ENCODE results near the gene ZNF33B.
A peak's percentile ranks its signal among the peaks of the same experiment; 100 is the strongest.

The ZNF33B gene

DNA sequence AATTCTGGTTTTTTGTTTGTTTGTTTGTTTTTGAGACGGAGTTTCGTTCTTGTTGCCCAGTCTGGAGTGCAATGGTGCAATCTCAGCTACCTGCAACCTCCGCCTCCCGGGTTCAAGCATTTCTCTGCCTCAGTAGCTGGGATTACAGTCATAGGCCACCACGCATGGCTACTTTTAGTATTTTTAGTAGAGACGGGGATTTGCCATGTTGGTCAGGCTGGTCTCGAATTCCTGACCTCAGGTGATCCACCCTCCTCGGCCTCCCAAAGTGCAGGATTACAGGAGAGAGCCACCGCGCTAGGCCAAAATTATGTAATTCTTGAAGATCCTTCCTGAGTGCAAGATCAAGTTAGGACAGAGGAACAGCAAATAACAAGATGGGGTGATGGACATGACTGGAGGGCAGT lies 719 bp downstream of the ZNF33B start:
- no peak for DNase-seq
- Histone ChIP-seq H3K27me3 (replicated peaks; ENCODE audit: insufficient read depth, low read length) (no peaks in the 10 kb centered on the region), H3K9me2 (replicated peaks; ENCODE audit: insufficient read depth, low read length) (no peaks in the 10 kb centered on the region), H3K4me3 (ENCODE audit: low read length) (peak overlapping the region; percentile 88), H3K9ac (ENCODE audit: low read length) (peak overlapping the region; percentile 89), H3K4me2 (ENCODE audit: low read depth, low read length) (peak overlapping the region; percentile 81), H3K9me3 (replicated peaks; ENCODE audit: insufficient read depth, low read length) (no peaks in the 10 kb centered on the region), H3K79me2 (ENCODE audit: low read length) (peaks cover 38% of the 10 kb centered on the region), H2AFZ (ENCODE audit: low read length) (peak overlapping the region; percentile 80), H4K20me1 (ENCODE audit: insufficient read depth, low read length) (no peaks in the 10 kb centered on the region), H3K27ac (ENCODE audit: low read length) (peak overlapping the region; percentile 94; the same call in 1 of the 2 replicates), H3K4me1 (ENCODE audit: low read length) (peaks cover 12% of the 10 kb centered on the region), H3K36me3 (replicated peaks; ENCODE audit: insufficient read depth, low read length) (no peaks in the 10 kb centered on the region), H3F3A (ENCODE audit: insufficient read depth, low read length) (peaks cover 4% of the 10 kb centered on the region; the same call in 1 of the 2 replicates)
- TF ChIP-seq, protein P1, sequence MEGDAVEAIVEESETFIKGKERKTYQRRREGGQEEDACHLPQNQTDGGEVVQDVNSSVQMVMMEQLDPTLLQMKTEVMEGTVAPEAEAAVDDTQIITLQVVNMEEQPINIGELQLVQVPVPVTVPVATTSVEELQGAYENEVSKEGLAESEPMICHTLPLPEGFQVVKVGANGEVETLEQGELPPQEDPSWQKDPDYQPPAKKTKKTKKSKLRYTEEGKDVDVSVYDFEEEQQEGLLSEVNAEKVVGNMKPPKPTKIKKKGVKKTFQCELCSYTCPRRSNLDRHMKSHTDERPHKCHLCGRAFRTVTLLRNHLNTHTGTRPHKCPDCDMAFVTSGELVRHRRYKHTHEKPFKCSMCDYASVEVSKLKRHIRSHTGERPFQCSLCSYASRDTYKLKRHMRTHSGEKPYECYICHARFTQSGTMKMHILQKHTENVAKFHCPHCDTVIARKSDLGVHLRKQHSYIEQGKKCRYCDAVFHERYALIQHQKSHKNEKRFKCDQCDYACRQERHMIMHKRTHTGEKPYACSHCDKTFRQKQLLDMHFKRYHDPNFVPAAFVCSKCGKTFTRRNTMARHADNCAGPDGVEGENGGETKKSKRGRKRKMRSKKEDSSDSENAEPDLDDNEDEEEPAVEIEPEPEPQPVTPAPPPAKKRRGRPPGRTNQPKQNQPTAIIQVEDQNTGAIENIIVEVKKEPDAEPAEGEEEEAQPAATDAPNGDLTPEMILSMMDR (IDR thresholded peaks at IDR 0.05; ENCODE audit: low read length): no peak
- TF ChIP-seq EZH2phosphoT487 (IDR thresholded peaks at IDR 0.05; ENCODE audit: low read length) (no peak), EZH2 (optimal IDR thresholded peaks at IDR 0.05; ENCODE audit: low read depth, low read length) (no peak)

DNA sequence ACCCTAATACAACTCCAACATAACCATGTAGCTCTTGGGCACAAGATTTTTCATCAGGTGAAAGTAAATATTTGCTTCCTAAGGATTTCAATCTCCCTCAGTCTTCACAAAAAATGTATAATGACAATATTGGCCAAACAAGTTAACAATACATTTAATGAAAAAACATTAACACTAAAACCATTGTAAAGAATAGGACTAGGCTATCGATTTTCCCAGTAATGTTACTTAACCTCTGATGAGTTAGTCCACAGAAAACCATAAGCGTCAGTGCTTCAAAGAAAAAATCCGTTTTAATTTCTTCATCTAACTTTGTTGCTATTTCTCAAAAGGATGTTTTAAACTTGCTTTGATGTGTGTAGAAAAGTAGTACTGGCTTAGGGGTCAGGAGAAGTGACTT lies 1.2 kb downstream of the ZNF33B start:
- Histone ChIP-seq H3K4me1 (ENCODE audit: low read length) (peaks cover 12% of the 10 kb centered on the region), H3F3A (ENCODE audit: insufficient read depth, low read length) (peaks cover 4% of the 10 kb centered on the region; the same call in 1 of the 2 replicates), H3K36me3 (replicated peaks; ENCODE audit: insufficient read depth, low read length) (no peaks in the 10 kb centered on the region), H3K4me3 (ENCODE audit: low read length) (peak overlapping the region; percentile 88), H4K20me1 (ENCODE audit: insufficient read depth, low read length) (no peaks in the 10 kb centered on the region), H3K9me2 (replicated peaks; ENCODE audit: insufficient read depth, low read length) (no peaks in the 10 kb centered on the region), H3K79me2 (ENCODE audit: low read length) (peaks cover 38% of the 10 kb centered on the region), H2AFZ (ENCODE audit: low read length) (peak overlapping the region; percentile 80; the same call in 1 of the 2 replicates), H3K9ac (ENCODE audit: low read length) (no peak overlapping the region), H3K27me3 (replicated peaks; ENCODE audit: insufficient read depth, low read length) (no peaks in the 10 kb centered on the region), H3K4me2 (ENCODE audit: low read depth, low read length) (peak overlapping the region; percentile 81), H3K27ac (ENCODE audit: low read length) (no peak overlapping the region), H3K9me3 (replicated peaks; ENCODE audit: insufficient read depth, low read length) (no peaks in the 10 kb centered on the region)
- no peak for DNase-seq
- TF ChIP-seq, protein P1 (IDR thresholded peaks at IDR 0.05; ENCODE audit: low read length): no peak
- TF ChIP-seq EZH2phosphoT487 (IDR thresholded peaks at IDR 0.05; ENCODE audit: low read length) (no peak), EZH2 (optimal IDR thresholded peaks at IDR 0.05; ENCODE audit: low read depth, low read length) (no peak)

GRCh38 chr10:42635098-42635497 lies 3.3 kb downstream of the ZNF33B start:
- TF ChIP-seq EZH2phosphoT487 (IDR thresholded peaks at IDR 0.05; ENCODE audit: low read length) (no peak), EZH2 (optimal IDR thresholded peaks at IDR 0.05; ENCODE audit: low read depth, low read length) (no peak)
- TF ChIP-seq, protein P1 (IDR thresholded peaks at IDR 0.05; ENCODE audit: low read length): no peak
- H3K4me3 ChIP-seq (ENCODE audit: low read length): no peak overlapping the region
- peaks cover 22% of the 10 kb centered on the region for H3K4me1 ChIP-seq (ENCODE audit: low read length)
- DNase-seq: no peak
- no peak overlapping the region for H3K9ac ChIP-seq (ENCODE audit: low read length)
- H4K20me1 ChIP-seq (ENCODE audit: insufficient read depth, low read length): no peaks in the 10 kb centered on the region
- H3K79me2 ChIP-seq (ENCODE audit: low read length): peaks cover 38% of the 10 kb centered on the region
- no peak overlapping the region for H2AFZ ChIP-seq (ENCODE audit: low read length)
- H3K9me2 ChIP-seq (replicated peaks; ENCODE audit: insufficient read depth, low read length): no peaks in the 10 kb centered on the region
- H3K9me3 ChIP-seq (replicated peaks; ENCODE audit: insufficient read depth, low read length): no peaks in the 10 kb centered on the region
- no peak overlapping the region for H3K4me2 ChIP-seq (ENCODE audit: low read depth, low read length)
- no peak overlapping the region for H3K27ac ChIP-seq (ENCODE audit: low read length)
- no peaks in the 10 kb centered on the region for H3K27me3 ChIP-seq (replicated peaks; ENCODE audit: insufficient read depth, low read length)
- H3F3A ChIP-seq (ENCODE audit: insufficient read depth, low read length): peaks cover 4% of the 10 kb centered on the region; the same call in 1 of the 2 replicates
- H3K36me3 ChIP-seq (replicated peaks; ENCODE audit: insufficient read depth, low read length): no peaks in the 10 kb centered on the region
